Measurements from ENCODE around the gene HLCS.
A peak's percentile ranks its signal among the peaks of the same experiment; 100 is the strongest.
"Not testable (repeated sequence)": the region's sequence is repeated elsewhere in the genome, so short reads cannot be mapped to it uniquely, and the experiment has no call there.

HLCS gene

DNA sequence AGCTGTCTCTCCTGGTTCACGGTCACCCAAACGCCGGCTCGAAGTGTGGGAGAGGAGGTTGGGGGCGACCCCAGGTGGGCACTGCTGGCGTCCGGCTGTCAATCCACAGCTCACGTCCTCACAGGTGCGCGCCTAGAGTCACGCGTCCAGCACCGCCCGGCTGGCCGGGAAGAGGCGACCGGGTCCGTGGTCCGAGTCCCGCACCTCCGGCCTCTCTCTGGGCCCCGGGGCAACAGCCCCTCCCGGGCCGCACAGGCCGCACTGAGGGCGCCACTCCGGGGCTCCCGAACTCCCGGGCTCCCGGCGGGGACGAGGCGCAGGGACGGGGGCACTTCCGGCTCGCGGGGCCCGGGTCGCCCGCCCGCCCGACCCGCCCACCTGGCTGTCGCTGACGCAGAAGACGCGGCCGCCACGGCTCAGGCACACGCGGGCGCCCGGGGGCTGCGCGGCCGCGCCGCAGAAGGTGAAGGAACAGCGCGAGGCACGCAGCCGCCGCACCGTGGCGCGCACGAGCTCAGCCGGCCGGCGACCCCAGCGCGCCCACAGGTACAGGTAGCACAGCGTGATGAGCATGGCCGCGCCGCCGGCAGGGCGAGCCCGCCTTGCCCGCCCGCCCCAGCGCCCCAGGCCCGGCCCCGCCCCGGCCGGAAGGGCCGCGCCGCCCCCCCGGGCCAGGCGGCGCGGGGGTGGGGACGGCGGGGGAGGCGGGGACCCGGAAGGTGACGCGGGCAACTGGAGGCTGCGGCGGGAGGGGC lies at the start of gene HLCS:
HLCS (minus strand) TSS at position 604 of the 755 bp plus-strand sequence; CDS start at position 573, 31 bp downstream.
- peak; percentile 86 for DNase-seq (ENCODE audit: low spot score)

GRCh38 chr21:37009740-37010341 lies 43.4 kb upstream of the HLCS start:
- peak; percentile 90 for DNase-seq (ENCODE audit: low spot score)

GRCh38 chr21:37008724-37009123 lies 42.3 kb upstream of the HLCS start:
- no peak for DNase-seq (ENCODE audit: low spot score)

DNA sequence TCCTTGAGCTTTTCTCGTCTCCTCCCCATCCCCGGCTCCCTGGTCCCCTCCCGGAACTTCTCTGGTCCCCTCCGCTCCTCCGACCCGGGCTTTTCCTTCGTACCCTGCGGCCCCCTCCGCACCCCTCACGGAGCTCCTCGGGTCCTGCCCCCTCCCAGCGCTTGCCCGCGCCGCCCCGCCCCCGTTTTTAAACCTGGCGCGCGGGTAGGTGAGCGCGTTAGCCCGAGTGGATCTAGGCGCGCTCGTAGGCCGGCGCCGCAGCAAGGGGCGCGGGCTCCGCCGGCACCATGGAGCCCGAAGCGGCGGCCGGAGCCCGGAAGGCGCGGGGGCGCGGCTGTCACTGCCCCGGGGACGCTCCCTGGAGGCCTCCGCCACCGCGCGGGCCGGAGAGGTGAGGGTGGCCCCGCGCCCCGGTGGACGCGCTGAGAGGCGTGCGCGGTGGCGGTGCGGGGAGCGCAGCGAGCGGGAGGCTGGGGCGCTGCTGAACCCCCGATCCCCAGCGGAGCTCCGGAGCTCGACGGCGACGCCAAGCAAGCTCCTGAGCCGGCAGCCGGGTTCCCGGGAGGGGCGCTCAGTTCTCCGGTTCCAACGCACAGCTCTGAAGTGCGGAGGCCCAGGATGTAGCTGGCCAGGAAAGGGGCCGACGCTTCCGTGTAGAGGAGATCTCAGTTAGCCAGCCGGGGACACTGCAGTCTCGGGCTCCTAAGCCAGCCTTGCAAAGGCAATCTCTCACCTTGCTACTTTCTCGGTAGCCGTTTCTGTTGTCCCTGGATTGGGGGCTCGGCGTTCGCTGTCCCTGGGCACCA lies 40.2 kb upstream of the HLCS start, which contains the start of gene RIPPLY3:
RIPPLY3 (plus strand) TSS at position 217 of the 806 bp plus-strand sequence; CDS start at position 288, 71 bp downstream.
- DNase-seq (ENCODE audit: low spot score): peak; percentile 63

DNA sequence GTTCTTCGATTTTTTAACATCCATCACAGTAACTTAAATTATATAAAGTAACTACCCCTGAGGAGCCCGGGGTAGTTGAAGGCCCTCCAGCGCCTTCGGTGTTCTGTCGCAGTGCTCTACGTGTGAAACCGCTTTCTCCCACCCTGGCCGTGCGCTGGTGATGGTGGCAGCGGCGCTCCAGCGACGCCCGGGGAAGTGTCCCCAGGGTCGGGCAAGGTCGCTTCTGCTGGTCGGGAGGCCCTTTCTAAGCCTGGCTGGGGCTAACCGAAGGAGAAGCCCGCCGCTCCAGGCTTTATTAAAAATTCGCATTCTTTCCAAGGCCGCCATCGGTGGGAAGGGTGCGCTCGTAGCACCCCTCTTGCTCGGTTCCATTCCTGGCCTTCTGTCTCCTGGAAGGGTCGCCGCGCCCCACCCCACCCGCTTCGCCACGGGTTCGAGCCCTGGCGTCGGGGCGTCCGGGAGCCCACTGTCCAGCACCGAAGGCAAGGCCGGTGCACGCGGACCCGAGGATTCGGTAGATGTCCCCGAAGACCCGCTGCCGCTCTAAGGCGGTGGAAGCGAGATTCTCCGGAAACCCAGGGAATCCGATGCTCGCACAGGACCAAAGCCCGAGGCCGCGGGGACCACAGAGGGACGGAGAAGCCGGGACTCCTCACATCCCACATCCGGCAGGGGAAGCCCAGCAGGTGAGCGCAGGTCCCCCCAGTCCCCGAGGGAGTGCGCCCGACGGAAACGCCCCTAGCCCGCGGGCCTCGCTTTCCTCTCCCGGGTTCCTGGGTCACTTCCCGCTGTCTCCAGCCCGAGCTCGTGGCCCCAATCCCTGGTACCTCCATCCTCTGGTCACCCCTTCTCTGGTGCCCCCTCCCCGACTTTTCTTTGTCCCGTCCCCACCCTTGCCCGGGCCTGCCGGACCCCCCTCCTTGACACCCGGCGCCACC lies 39.3 kb upstream of the HLCS start:
- peak; percentile 58 for DNase-seq (ENCODE audit: low spot score)

GRCh38 chr21:37003917-37004316 lies 37.4 kb upstream of the HLCS start:
- not testable (repeated sequence) for DNase-seq (ENCODE audit: low spot score)

DNA sequence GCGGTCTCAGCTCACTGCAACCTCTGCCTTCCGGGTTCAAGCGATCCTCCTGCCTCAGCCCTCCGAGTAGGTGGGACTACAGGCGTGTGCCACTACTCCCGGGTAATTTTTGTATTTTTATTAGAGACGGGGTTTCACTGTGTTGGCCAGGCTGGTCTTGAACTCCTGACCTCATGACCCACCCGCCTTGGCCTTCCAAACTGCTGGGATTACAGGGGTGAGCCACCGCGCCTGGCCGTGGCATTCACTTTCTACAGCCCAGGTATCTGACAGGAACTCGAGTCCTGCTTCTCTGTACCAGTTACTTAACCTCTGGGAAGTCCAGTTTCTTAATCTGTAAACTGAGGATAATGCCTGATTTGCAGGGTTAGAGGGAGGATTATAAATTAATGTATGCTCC lies 36.4 kb upstream of the HLCS start:
- DNase-seq (ENCODE audit: low spot score): not testable (repeated sequence)

DNA sequence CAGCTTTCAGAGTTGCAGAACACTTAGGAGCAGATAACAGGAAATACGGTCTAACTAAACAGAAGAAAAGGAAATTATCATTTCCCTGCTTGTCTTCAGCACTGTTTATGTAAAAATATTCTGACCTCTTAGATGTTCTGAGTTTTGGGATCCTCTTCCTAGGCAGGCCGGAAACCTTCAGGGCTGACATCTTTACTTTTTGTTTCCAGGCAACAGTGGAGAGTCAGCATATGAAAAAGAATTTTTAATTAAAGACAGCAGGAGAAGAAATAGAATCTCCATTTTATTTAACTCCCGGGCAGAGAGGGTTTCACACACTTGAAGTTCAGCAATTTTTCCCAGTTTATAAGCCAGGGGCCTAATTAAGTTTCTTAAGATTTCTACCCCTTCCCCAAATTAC lies 35.0 kb upstream of the HLCS start:
- no peak for DNase-seq (ENCODE audit: low spot score)

GRCh38 chr21:37000381-37000780 lies 33.9 kb upstream of the HLCS start:
- no peak for DNase-seq (ENCODE audit: low spot score)

GRCh38 chr21:36999131-36999898 lies 32.8 kb upstream of the HLCS start:
- no peak for DNase-seq (ENCODE audit: low spot score)

DNA sequence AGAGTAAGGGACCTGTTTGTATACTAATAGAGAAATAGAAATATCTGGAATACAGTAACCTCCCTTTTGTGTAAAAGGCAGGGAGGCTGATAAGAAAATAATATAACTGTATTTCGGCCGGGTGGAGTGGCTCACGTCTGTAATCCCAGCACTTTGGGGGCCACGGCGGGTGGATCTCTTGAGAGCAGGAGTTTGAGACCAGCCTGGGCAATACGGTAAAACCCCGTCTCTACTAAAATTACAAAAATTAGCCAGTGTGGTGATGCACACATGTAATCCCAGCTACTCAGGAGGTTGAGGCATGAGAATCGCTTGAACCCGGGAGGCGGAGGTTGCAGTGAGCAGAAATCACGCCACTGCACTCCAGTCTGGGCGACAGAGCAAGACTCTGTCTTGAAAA lies 28.8 kb upstream of the HLCS start:
- DNase-seq (ENCODE audit: low spot score): not testable (repeated sequence)

DNA sequence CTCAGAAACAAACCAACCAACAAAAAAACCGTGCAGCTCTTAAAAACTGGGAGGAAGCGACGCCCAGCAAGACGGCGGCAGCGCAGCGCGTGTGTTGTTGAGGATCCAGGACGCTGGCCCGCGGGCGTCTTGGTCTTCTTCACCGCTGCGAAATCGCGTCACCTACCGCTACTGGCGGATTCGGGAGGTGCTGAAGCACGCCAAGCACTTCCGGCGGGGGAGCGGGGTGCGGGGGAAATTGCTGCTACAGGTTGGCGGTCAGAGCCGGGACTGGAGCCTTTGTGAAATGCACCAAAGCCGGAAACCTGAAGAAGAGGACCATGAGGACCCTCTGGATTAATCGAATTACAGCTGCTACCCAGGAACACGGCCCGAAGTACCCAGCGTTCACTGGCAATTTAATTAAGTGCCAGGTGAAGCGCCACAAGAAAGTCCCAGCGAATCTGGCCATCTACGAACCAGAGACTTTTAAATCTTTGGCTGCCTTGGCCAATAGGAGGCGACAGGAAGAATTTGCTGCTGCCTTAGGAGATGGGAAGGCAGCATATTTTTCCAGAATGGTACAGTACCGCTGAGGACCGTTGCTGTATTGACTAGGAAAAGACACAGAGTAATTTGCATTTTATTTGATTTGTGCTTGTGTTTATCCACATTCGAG lies 28.2 kb upstream of the HLCS start:
- no peak for DNase-seq (ENCODE audit: low spot score)

- DNase-seq (ENCODE audit: low spot score): peak; percentile 39
Measured at GRCh38 chr21:36992671-36993070, 26.2 kb upstream of the HLCS start.

DNA sequence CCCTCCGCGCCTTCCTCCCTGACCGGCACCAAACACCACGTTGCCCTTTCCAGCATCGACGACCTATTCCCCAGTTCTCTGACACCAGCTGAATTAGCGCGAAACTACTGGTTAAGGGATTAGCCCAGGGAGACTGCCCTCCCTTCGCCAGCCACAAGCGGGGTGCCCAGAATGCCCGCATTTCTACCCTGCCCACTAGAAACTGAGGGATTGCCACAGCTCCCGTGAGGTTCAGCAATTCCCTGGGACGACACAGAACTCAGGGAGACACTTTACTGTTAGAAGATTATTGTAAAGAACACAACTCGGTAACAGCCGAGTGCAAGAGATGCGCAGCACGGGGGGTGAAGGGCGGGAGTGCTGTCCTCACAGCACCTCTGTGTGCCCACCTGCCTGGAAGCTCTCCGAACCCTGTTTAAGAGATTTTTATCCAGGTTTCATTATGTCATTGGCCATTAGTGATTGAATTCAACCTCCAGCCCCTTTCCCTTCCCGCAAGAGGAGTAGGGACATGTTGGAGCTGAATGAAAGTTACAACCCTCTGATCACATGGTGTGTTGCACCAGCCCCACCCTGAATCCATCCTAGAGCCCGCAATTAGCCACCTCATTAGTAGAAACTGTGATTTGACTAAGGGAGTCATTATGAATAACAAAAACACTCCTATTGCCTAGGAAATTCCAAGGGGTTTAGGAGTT lies 24.2 kb upstream of the HLCS start:
- no peak for DNase-seq (ENCODE audit: low spot score)

DNA sequence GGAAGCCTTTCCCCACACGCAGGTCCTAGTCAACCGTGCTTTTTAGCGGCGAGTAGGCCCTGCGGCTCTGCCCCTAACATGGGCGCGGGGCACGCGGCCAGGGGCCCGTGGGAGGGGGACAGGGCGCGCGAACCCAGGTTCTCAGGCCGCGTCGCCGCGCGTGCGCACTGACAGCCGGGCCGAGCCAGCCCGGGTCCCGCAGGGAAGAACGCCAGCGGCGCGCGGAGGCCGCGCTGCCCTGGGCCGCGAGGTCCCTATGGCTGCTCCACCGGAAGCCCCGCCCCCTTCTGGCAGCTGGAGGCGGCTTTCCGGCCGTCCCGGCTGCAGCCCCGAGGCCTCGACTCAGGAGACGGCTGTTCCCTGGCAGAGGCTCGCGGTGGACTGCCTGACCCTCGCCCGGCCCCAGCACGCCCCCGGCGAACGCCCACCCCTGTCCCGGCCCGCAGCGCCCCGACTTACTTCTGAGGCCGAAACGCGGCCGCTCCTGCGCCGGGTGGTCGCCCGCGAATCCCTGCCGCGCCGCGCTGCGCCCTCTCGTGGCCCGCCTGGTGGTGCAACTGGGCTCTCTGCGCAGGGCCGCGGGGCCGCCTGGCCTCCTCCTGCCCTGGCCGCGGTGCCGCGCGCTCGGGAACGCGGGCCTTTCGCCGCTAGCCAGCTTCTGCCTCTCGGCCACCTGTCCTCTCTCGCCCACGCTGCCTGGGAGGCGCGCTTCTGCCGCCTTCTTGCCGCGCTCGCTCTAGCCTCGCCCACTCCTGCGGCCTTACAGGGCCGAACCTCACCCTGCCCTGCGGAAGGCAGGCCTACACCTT lies 23.4 kb upstream of the HLCS start:
- peak; percentile 99 for DNase-seq (ENCODE audit: low spot score)

GRCh38 chr21:36989199-36989698 lies 22.8 kb upstream of the HLCS start:
- not testable (repeated sequence) for DNase-seq (ENCODE audit: low spot score)

DNA sequence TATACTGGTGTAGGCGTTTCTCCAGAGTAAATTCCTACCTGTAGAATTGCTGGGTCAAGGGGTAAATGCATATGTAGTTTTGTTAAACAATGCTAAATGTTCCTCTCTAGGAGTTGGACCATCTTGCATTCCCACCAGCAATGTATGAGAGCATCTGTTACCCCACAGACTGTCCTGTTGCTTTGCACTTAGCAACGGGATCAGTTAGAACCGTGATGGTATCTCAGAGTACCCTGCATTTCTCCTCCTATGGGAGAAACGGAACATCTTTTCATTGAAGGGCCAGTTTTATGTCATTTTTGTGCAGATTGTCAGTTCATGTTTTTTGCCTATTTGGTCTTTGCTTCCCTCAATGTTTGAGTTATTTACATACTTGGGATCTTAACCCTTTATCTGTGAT lies 22.1 kb upstream of the HLCS start:
- DNase-seq (ENCODE audit: low spot score): no peak

- no peak for DNase-seq (ENCODE audit: low spot score)
Measured at GRCh38 chr21:36987845-36988244, 21.4 kb upstream of the HLCS start.
